GM23338 (cell line): ENCODE data around the gene COL4A5.

Experiments used
- EZH2 ChIP-seq: fragments of 200-600 bp; sonication (generic); IDR thresholded peaks from one replicate; pipeline ENCODE4 v1.8.0; 2017; ENCODE audit warnings: antibody characterized with exemption, mild to moderate bottlenecking, low read depth; ENCODE audit not compliant: unreplicated experiment
- EZH2phosphoT487 ChIP-seq: fragments of 200-600 bp; sonication (generic); IDR thresholded peaks from one replicate; pipeline ENCODE4 v1.8.1; 2018; ENCODE audit warnings: antibody characterized with exemption; ENCODE audit not compliant: unreplicated experiment
- JUNB ChIP-seq: IDR thresholded peaks from one replicate; pipeline ENCODE4 v1.6.1; 2016; ENCODE audit warnings: antibody characterized with exemption; ENCODE audit not compliant: unreplicated experiment
- POLR2AphosphoS5 ChIP-seq: IDR thresholded peaks from 2 replicates; pipeline ENCODE4 v1.6.1; 2016; ENCODE audit warnings: antibody characterized with exemption, low read depth
- TF ChIP-seq, protein P1 (sequence below), 2 experiments: fragments of 200-600 bp in 1 of 2; sonication (generic) in 1 of 2; conservative IDR thresholded peaks; 2 replicates each; pipeline versions ENCODE4 v1.5.1 to v1.6.1; 2016 to 2017; ENCODE audit warnings: antibody characterized with exemption in 2 of 2, low read depth in 2 of 2, mild to moderate bottlenecking in 2 of 2, moderate library complexity in 1 of 2
- TF ChIP-seq, protein P2 (sequence below): IDR thresholded peaks from one replicate; pipeline ENCODE4 v1.6.1; 2018; ENCODE audit warnings: antibody characterized with exemption; ENCODE audit not compliant: unreplicated experiment

DNA sequence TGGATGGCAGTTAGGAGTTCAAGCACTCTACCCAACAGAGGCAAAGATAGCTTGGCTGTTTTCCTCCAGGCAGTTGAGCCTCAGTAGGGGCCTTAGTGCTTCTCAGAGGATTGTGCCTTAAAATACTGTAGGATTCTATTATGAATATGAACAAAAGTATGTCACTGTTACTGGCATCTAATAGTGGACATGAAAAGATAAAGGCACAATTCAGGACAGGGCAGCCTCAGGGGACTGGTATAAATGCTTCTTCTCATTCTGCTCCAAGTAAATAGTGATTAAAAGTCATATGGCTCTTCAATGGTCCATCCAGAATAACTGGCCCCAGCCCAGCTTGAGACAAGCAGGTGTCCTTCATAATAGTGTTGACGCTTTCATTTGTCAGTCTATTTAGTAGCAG, 19.2 kb upstream of the COL4A5 start:
- TF ChIP-seq JUNB (no peak), EZH2phosphoT487 (no peak), EZH2 (no peak), POLR2AphosphoS5 (no peak)
- TF ChIP-seq, protein P1, sequence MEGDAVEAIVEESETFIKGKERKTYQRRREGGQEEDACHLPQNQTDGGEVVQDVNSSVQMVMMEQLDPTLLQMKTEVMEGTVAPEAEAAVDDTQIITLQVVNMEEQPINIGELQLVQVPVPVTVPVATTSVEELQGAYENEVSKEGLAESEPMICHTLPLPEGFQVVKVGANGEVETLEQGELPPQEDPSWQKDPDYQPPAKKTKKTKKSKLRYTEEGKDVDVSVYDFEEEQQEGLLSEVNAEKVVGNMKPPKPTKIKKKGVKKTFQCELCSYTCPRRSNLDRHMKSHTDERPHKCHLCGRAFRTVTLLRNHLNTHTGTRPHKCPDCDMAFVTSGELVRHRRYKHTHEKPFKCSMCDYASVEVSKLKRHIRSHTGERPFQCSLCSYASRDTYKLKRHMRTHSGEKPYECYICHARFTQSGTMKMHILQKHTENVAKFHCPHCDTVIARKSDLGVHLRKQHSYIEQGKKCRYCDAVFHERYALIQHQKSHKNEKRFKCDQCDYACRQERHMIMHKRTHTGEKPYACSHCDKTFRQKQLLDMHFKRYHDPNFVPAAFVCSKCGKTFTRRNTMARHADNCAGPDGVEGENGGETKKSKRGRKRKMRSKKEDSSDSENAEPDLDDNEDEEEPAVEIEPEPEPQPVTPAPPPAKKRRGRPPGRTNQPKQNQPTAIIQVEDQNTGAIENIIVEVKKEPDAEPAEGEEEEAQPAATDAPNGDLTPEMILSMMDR (conservative IDR thresholded peaks at IDR 0.05; ENCODE audit: low read depth in 2 of 2): no peak
- TF ChIP-seq, protein P2, sequence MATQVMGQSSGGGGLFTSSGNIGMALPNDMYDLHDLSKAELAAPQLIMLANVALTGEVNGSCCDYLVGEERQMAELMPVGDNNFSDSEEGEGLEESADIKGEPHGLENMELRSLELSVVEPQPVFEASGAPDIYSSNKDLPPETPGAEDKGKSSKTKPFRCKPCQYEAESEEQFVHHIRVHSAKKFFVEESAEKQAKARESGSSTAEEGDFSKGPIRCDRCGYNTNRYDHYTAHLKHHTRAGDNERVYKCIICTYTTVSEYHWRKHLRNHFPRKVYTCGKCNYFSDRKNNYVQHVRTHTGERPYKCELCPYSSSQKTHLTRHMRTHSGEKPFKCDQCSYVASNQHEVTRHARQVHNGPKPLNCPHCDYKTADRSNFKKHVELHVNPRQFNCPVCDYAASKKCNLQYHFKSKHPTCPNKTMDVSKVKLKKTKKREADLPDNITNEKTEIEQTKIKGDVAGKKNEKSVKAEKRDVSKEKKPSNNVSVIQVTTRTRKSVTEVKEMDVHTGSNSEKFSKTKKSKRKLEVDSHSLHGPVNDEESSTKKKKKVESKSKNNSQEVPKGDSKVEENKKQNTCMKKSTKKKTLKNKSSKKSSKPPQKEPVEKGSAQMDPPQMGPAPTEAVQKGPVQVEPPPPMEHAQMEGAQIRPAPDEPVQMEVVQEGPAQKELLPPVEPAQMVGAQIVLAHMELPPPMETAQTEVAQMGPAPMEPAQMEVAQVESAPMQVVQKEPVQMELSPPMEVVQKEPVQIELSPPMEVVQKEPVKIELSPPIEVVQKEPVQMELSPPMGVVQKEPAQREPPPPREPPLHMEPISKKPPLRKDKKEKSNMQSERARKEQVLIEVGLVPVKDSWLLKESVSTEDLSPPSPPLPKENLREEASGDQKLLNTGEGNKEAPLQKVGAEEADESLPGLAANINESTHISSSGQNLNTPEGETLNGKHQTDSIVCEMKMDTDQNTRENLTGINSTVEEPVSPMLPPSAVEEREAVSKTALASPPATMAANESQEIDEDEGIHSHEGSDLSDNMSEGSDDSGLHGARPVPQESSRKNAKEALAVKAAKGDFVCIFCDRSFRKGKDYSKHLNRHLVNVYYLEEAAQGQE: no peak
